ENCODE data around the gene IL12RB2.

The IL12RB2 gene

GRCh38 chr1:67339623-67340343 lies 32.1 kb downstream of the IL12RB2 start:
- TF ChIP-seq SIN3A (IDR thresholded peaks at IDR 0.05; ENCODE audit: borderline replicate concordance, insufficient read depth, low read length): no peak
- TF ChIP-seq FOXP2 (optimal IDR thresholded peaks at IDR 0.05; ENCODE audit: borderline replicate concordance, extremely low read depth, extremely low read length, insufficient read depth): no peak
- no peak for TF ChIP-seq REST (IDR thresholded peaks at IDR 0.05; ENCODE audit: insufficient read depth in 1 of 2, low read depth in 2 of 2, low read length in 2 of 2)
- TF ChIP-seq TAF1 (IDR thresholded peaks at IDR 0.05; ENCODE audit: borderline replicate concordance, insufficient read depth, low read length): no peak
- no peak for TF ChIP-seq POLR2AphosphoS5 (IDR thresholded peaks at IDR 0.05; ENCODE audit: low read depth, low read length)

- TF ChIP-seq POLR2AphosphoS5 (IDR thresholded peaks at IDR 0.05; ENCODE audit: low read depth, low read length) (no peak), REST (IDR thresholded peaks at IDR 0.05; ENCODE audit: insufficient read depth in 1 of 2, low read depth in 2 of 2, low read length in 2 of 2) (no peak), SIN3A (IDR thresholded peaks at IDR 0.05; ENCODE audit: borderline replicate concordance, insufficient read depth, low read length) (no peak)
Observed at GRCh38 chr1:67342076-67342890, 34.6 kb downstream of the IL12RB2 start.

- no peak for TF ChIP-seq TAF1 (IDR thresholded peaks at IDR 0.05; ENCODE audit: borderline replicate concordance, insufficient read depth, low read length)
- TF ChIP-seq SIN3A (IDR thresholded peaks at IDR 0.05; ENCODE audit: borderline replicate concordance, insufficient read depth, low read length): no peak
- TF ChIP-seq FOXP2 (optimal IDR thresholded peaks at IDR 0.05; ENCODE audit: borderline replicate concordance, extremely low read depth, extremely low read length, insufficient read depth): no peak
- TF ChIP-seq POLR2AphosphoS5 (IDR thresholded peaks at IDR 0.05; ENCODE audit: low read depth, low read length): no peak
- no peak for TF ChIP-seq REST (IDR thresholded peaks at IDR 0.05; ENCODE audit: insufficient read depth in 1 of 2, low read depth in 2 of 2, low read length in 2 of 2)
Observed at GRCh38 chr1:67345556-67345955, 37.9 kb downstream of the IL12RB2 start.

- TF ChIP-seq SIN3A (IDR thresholded peaks at IDR 0.05; ENCODE audit: borderline replicate concordance, insufficient read depth, low read length) (no peak), REST (IDR thresholded peaks at IDR 0.05; ENCODE audit: insufficient read depth in 1 of 2, low read depth in 2 of 2, low read length in 2 of 2) (no peak), TAF1 (IDR thresholded peaks at IDR 0.05; ENCODE audit: borderline replicate concordance, insufficient read depth, low read length) (no peak), POLR2AphosphoS5 (IDR thresholded peaks at IDR 0.05; ENCODE audit: low read depth, low read length) (no peak), FOXP2 (optimal IDR thresholded peaks at IDR 0.05; ENCODE audit: borderline replicate concordance, extremely low read depth, extremely low read length, insufficient read depth) (no peak)
Observed at GRCh38 chr1:67346982-67347381, 39.3 kb downstream of the IL12RB2 start.

Data from PFSK-1 (cell line).